ENCODE data around the gene NRP2.

Gene NRP2

GRCh38 chr2:205659922-205660321 lies 22.4 kb upstream of the NRP2 start:
- DNase-seq: no peak

GRCh38 chr2:205660521-205661124 lies 21.7 kb upstream of the NRP2 start:
- DNase-seq: no peak

GRCh38 chr2:205661281-205661680 lies 21.0 kb upstream of the NRP2 start:
- DNase-seq: no peak

- no peak for DNase-seq
Measured at GRCh38 chr2:205662206-205662965, 19.9 kb upstream of the NRP2 start.

GRCh38 chr2:205665791-205666190 lies 16.5 kb upstream of the NRP2 start:
- DNase-seq: no peak

GRCh38 chr2:205670292-205670691 lies 12.0 kb upstream of the NRP2 start:
- DNase-seq: no peak

- no peak for DNase-seq
Measured at GRCh38 chr2:205673312-205673711, 9.0 kb upstream of the NRP2 start.

- DNase-seq: peak; percentile 62
Measured at GRCh38 chr2:205675861-205676516, 6.3 kb upstream of the NRP2 start.

- DNase-seq: no peak
Measured at GRCh38 chr2:205678541-205679142, 3.7 kb upstream of the NRP2 start.

- no peak for DNase-seq
Measured at GRCh38 chr2:205679410-205680009, 2.8 kb upstream of the NRP2 start.

- peak; percentile 96 for DNase-seq
Measured at GRCh38 chr2:205680067-205680466, 2.2 kb upstream of the NRP2 start.

- DNase-seq: no peak
Measured at GRCh38 chr2:205680903-205681302, 1.4 kb upstream of the NRP2 start.

GRCh38 chr2:205681401-205682238 lies 681 bp upstream of the NRP2 start:
- no peak for DNase-seq

- DNase-seq: no peak
Measured at GRCh38 chr2:205682971-205683501, 735 bp downstream of the NRP2 start.

- DNase-seq: no peak
Measured at GRCh38 chr2:205683502-205684367, 1.4 kb downstream of the NRP2 start.

- DNase-seq: no peak
Measured at GRCh38 chr2:205684871-205685313, 2.6 kb downstream of the NRP2 start.

- peak; percentile 10 for DNase-seq
Measured at GRCh38 chr2:205685314-205686055, 3.2 kb downstream of the NRP2 start.

- no peak for DNase-seq
Measured at GRCh38 chr2:205686056-205686782, 3.9 kb downstream of the NRP2 start.

Measured in DMS153 (cell line).